ENCODE data around the gene THOP1. TPM values are rescaled to one million over a fixed set of nuclear protein-coding genes. Genes with fewer than 3 reads are reported as not detected.

Gene THOP1
- total RNA-seq, 1 experiment from 2014 or later = 221 TPM

DNA sequence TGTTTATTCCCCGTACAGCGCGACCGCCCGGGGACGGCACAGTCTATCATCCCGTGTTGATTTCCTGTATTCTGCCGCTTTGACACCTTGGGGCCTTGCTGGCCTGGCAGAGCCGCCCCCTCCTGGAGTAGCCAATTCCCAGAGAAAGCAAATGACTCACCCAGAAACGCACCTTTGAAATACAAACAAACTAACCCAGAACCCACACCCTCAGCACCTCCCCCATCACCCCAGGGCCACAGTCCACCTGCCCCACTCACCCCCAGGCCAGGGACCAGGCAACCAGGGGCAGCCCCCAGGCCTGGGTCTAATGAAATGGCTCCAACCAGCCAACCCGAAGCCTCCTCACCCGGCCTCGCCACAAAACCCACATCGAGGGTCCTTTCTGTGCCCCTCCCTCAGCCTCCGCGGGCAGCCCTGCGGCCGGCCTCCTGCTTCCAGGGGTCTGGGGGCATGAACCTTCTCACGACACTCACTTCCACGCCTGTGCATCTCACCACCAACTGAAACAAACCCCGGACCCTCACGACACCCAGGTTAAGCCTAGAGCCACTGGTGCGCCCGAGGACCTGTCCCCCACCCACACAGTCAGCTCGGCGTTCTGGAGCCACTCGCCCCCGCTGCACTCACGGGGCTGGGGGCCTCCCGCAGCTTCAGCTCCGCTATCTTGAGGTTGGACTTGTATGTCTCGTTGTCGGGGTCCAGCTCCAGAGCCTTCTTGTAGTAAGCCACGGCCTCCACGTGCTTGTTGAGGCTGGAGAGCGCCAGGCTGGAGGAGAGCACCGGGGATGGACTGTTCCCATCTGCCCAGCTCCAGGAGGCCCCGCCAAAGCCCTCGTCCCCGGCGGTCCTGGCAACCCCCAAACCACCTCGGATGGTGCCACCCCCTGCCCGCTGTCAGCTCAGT lies 23.2 kb upstream of the THOP1 start:
- Histone ChIP-seq H2AFZ (ENCODE audit: low read length) (no peak overlapping the region), H3K79me2 (ENCODE audit: low read length) (no peaks in the 10 kb centered on the region), H3K4me2 (ENCODE audit: low read length) (no peak overlapping the region), H3K9me3 (ENCODE audit: low read length) (no peaks in the 10 kb centered on the region), H3K27ac (ENCODE audit: low read length) (no peak overlapping the region), H3K9me2 (replicated peaks; ENCODE audit: low read length) (no peaks in the 10 kb centered on the region), H3K27me3 (ENCODE audit: low read length) (no peaks in the 10 kb centered on the region), H3K9ac (ENCODE audit: low read length) (no peak overlapping the region), H4K20me1 (ENCODE audit: low read length) (no peaks in the 10 kb centered on the region), H3K4me3 (ENCODE audit: low read length) (no peak overlapping the region), H3K36me3 (ENCODE audit: low read depth, low read length) (no peaks in the 10 kb centered on the region; the same call in 1 of the 2 replicates), H3K4me1 (ENCODE audit: insufficient read depth, low read length) (no peaks in the 10 kb centered on the region), H3F3A (ENCODE audit: low read length, unreplicated experiment) (no peaks in the 10 kb centered on the region)
- DNase-seq (no peak), ATAC-seq (no peak)
- intact Hi-C loops (cut with micrococcal nuclease) = no loop called here
- CTCF ChIA-PET = no interaction called here
- TF ChIP-seq EZH2 (IDR thresholded peaks at IDR 0.05; ENCODE audit: low read length, unreplicated experiment) = no peak
- no peak for TF ChIP-seq EZH2phosphoT487 (IDR thresholded peaks at IDR 0.05; ENCODE audit: borderline replicate concordance, low read length)
- TF ChIP-seq, protein P1, sequence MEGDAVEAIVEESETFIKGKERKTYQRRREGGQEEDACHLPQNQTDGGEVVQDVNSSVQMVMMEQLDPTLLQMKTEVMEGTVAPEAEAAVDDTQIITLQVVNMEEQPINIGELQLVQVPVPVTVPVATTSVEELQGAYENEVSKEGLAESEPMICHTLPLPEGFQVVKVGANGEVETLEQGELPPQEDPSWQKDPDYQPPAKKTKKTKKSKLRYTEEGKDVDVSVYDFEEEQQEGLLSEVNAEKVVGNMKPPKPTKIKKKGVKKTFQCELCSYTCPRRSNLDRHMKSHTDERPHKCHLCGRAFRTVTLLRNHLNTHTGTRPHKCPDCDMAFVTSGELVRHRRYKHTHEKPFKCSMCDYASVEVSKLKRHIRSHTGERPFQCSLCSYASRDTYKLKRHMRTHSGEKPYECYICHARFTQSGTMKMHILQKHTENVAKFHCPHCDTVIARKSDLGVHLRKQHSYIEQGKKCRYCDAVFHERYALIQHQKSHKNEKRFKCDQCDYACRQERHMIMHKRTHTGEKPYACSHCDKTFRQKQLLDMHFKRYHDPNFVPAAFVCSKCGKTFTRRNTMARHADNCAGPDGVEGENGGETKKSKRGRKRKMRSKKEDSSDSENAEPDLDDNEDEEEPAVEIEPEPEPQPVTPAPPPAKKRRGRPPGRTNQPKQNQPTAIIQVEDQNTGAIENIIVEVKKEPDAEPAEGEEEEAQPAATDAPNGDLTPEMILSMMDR (conservative IDR thresholded peaks at IDR 0.05; ENCODE audit: low read depth, low read length) = no peak
- BruUV-seq (replicated peaks) = no TSS peak
- POLR2A ChIA-PET (ENCODE audit: unreplicated experiment) = no interaction called here

DNA sequence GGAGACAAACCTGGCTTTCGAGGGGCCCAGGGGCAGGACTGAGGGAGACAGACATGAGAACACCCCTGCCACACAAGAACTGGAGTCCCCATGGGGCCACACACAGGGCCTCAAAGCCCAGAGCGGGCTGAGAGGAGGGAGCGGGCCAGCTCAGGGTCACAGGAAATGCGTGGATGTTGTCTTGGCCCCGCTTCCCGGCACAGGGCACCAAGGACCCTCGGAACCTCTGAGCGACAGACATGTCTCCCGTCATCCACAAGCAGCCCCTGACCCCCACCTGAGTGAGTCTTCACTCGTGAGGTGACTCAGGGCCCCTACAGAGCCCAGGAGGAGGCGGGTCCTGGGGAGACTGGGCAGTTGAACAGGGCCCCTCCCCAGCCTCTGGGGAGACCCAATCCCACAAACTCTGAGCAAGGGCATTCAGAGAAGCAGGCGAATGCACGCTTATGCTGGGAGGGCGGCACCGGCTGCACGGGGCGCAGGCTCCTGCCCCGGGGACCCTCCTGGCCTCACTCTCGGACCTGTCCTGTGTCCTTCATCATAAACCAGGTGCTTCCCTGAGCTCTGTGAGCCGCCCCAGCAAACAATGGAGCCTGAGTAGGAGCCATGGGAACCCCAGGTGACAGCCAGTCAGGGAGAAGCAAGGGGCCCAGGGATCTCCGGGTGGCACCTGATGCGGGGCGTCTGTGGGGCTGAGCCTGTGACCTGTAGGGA lies 22.4 kb upstream of the THOP1 start:
- Histone ChIP-seq H3K36me3 (ENCODE audit: low read depth, low read length) (no peaks in the 10 kb centered on the region; the same call in 1 of the 2 replicates), H3K4me3 (ENCODE audit: low read length) (no peak overlapping the region), H3K9ac (ENCODE audit: low read length) (no peak overlapping the region), H4K20me1 (ENCODE audit: low read length) (no peaks in the 10 kb centered on the region), H3K9me3 (ENCODE audit: low read length) (no peaks in the 10 kb centered on the region), H3K27ac (ENCODE audit: low read length) (no peak overlapping the region), H3K9me2 (replicated peaks; ENCODE audit: low read length) (no peaks in the 10 kb centered on the region), H3K27me3 (ENCODE audit: low read length) (no peaks in the 10 kb centered on the region), H3K4me2 (ENCODE audit: low read length) (no peak overlapping the region), H3F3A (ENCODE audit: low read length, unreplicated experiment) (no peaks in the 10 kb centered on the region), H3K4me1 (ENCODE audit: insufficient read depth, low read length) (no peaks in the 10 kb centered on the region), H2AFZ (ENCODE audit: low read length) (no peak overlapping the region), H3K79me2 (ENCODE audit: low read length) (no peaks in the 10 kb centered on the region)
- CTCF ChIA-PET = no interaction called here
- no TSS peak for BruUV-seq (replicated peaks)
- ATAC-seq (no peak), DNase-seq (no peak)
- POLR2A ChIA-PET (ENCODE audit: unreplicated experiment) = no interaction called here
- TF ChIP-seq, protein P1 (conservative IDR thresholded peaks at IDR 0.05; ENCODE audit: low read depth, low read length) = no peak
- no peak for TF ChIP-seq EZH2 (IDR thresholded peaks at IDR 0.05; ENCODE audit: low read length, unreplicated experiment)
- intact Hi-C loops (cut with micrococcal nuclease) = no loop called here

DNA sequence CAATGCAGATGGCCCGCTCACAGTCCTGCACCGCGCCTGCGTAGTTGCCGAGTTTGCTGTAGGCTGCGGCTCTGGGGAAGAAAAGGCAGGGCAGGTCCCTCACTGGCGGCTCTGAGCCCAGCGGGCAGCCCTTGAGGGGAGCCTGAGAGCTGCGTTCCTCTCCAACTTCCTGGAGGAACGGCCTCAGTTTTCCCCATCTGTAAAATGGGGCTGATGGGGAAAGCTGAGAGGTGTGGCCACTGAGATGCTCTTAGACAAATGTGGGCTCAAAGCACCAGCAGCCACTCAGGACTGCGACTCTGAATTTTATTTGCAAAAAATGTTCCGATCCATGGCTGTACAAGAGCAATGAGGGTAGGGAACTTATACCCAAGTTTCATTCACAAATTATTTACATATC lies 21.6 kb upstream of the THOP1 start:
- intact Hi-C loops (cut with micrococcal nuclease) = no loop called here
- H3K9me2 ChIP-seq (replicated peaks; ENCODE audit: low read length) = no peaks in the 10 kb centered on the region
- H3K9me3 ChIP-seq (ENCODE audit: low read length) = no peaks in the 10 kb centered on the region
- CTCF ChIA-PET = no interaction called here
- H3K36me3 ChIP-seq (ENCODE audit: low read depth, low read length) = no peaks in the 10 kb centered on the region; the same call in 1 of the 2 replicates
- no peaks in the 10 kb centered on the region for H3F3A ChIP-seq (ENCODE audit: low read length, unreplicated experiment)
- H3K79me2 ChIP-seq (ENCODE audit: low read length) = no peaks in the 10 kb centered on the region
- no peak overlapping the region for H3K9ac ChIP-seq (ENCODE audit: low read length)
- no TSS peak for BruUV-seq (replicated peaks)
- POLR2A ChIA-PET (ENCODE audit: unreplicated experiment) = no interaction called here
- DNase-seq (no peak), ATAC-seq (no peak)
- H2AFZ ChIP-seq (ENCODE audit: low read length) = no peak overlapping the region
- no peaks in the 10 kb centered on the region for H4K20me1 ChIP-seq (ENCODE audit: low read length)
- no peak overlapping the region for H3K27ac ChIP-seq (ENCODE audit: low read length)
- H3K4me3 ChIP-seq (ENCODE audit: low read length) = no peak overlapping the region
- no peaks in the 10 kb centered on the region for H3K27me3 ChIP-seq (ENCODE audit: low read length)
- no peaks in the 10 kb centered on the region for H3K4me1 ChIP-seq (ENCODE audit: insufficient read depth, low read length)
- H3K4me2 ChIP-seq (ENCODE audit: low read length) = no peak overlapping the region
- no peak for TF ChIP-seq EZH2phosphoT487 (IDR thresholded peaks at IDR 0.05; ENCODE audit: borderline replicate concordance, low read length)
- TF ChIP-seq, protein P1 (conservative IDR thresholded peaks at IDR 0.05; ENCODE audit: low read depth, low read length) = no peak
